Neural progenitor cell (in vitro differentiated cells): ENCODE measurements around the gene SLC5A5. TPM values are rescaled to one million over a fixed set of nuclear protein-coding genes. Genes with fewer than 3 reads are reported as not detected.

Experiments used
- DNase-seq: peaks from one replicate; pipeline ENCODE4 v3.0.0-alpha.2; 2016; ENCODE audit warnings: low spot score
- H2AFZ ChIP-seq: fragments of 200-600 bp; sonication (generic); replicated peaks from 2 replicates; pipeline ENCODE4 v1.6.1; 2016; ENCODE audit warnings: antibody characterized with exemption
- H3F3A ChIP-seq: fragments of 200-600 bp; sonication (generic); 2 replicates; pipeline ENCODE4 v1.6.1; 2016; ENCODE audit warnings: antibody characterized with exemption, low read depth
- H3K27ac ChIP-seq: fragments of 200-600 bp; sonication (generic); 2 replicates; pipeline ENCODE4 v1.5.1; 2016; ENCODE audit warnings: mild to moderate bottlenecking
- H3K27me3 ChIP-seq: fragments of 200-600 bp; sonication (generic); 2 replicates; pipeline ENCODE4 v1.6.1; 2016; ENCODE audit warnings: mild to moderate bottlenecking, moderate library complexity
- H3K36me3 ChIP-seq: fragments of 200-600 bp; sonication (generic); 2 replicates; pipeline ENCODE4 v1.5.1; 2016
- H3K4me1 ChIP-seq: fragments of 200-600 bp; sonication (generic); 2 replicates; pipeline ENCODE4 v1.6.1; 2016; ENCODE audit warnings: mixed run types
- H3K4me2 ChIP-seq: fragments of 200-600 bp; sonication (generic); 2 replicates; pipeline ENCODE4 v1.6.1; 2016
- H3K4me3 ChIP-seq: fragments of 200-600 bp; sonication (generic); 2 replicates; pipeline ENCODE4 v1.5.1; 2016
- H3K79me2 ChIP-seq: fragments of 200-600 bp; sonication (generic); 2 replicates; pipeline ENCODE4 v1.6.1; 2016; ENCODE audit warnings: low read depth
- H3K9ac ChIP-seq: fragments of 200-600 bp; sonication (generic); 2 replicates; pipeline ENCODE4 v1.6.1; 2016
- H3K9me3 ChIP-seq: fragments of 200-600 bp; sonication (generic); 2 replicates; pipeline ENCODE4 v1.5.1; 2016; ENCODE audit warnings: low read depth
- H4K20me1 ChIP-seq: fragments of 200-600 bp; sonication (generic); 2 replicates; pipeline ENCODE4 v1.6.1; 2016; ENCODE audit warnings: low read depth
- H3K27ac Mint-ChIP-seq: 3 replicates; pipeline ENCODE4 v1.8.0; 2021; ENCODE audit warnings: mixed read lengths
- H3K27me3 Mint-ChIP-seq: 2 replicates; pipeline ENCODE4 v1.8.0; 2022; ENCODE audit warnings: low read depth, mild to moderate bottlenecking, inconsistent platforms, moderate library complexity, mixed read lengths; ENCODE audit not compliant: insufficient read depth
- H3K36me3 Mint-ChIP-seq: 3 replicates; pipeline ENCODE4 v1.8.0; 2021; ENCODE audit warnings: mixed read lengths
- H3K4me1 Mint-ChIP-seq: 3 replicates; pipeline ENCODE4 v1.8.0; 2021; ENCODE audit warnings: mixed read lengths
- H3K4me3 Mint-ChIP-seq: 3 replicates; pipeline ENCODE4 v1.8.0; 2021; ENCODE audit warnings: mild to moderate bottlenecking, moderate library complexity, mixed read lengths
- H3K9me3 Mint-ChIP-seq: 3 replicates; pipeline ENCODE4 v1.8.0; 2020; ENCODE audit warnings: mixed read lengths
- EZH2 ChIP-seq: fragments of 200-600 bp; sonication (generic); IDR thresholded peaks from 2 replicates; pipeline ENCODE4 v1.6.1; 2017; ENCODE audit warnings: antibody characterized with exemption, mild to moderate bottlenecking, moderate library complexity
- EZH2phosphoT487 ChIP-seq: fragments of 200-600 bp; sonication (generic); IDR thresholded peaks from 2 replicates; pipeline ENCODE4 v1.6.1; 2017; ENCODE audit warnings: antibody characterized with exemption
- total RNA-seq: library from RNA; depleted of rRNA; stranded (reverse); fragments of >200 nt; gene quantifications from 2 replicates; pipeline ENCODE4 v1.2.3, GENCODE V29; 2015; ENCODE audit warnings: low replicate concordance
- TF ChIP-seq, protein P1 (sequence below): fragments of 200-600 bp; sonication (generic); IDR thresholded peaks from 2 replicates; pipeline ENCODE4 v1.5.1; 2017; ENCODE audit warnings: antibody characterized with exemption, mild to moderate bottlenecking

SLC5A5 gene
- total RNA-seq, 1 donor from 2014 or later = 0.51 TPM

DNA sequence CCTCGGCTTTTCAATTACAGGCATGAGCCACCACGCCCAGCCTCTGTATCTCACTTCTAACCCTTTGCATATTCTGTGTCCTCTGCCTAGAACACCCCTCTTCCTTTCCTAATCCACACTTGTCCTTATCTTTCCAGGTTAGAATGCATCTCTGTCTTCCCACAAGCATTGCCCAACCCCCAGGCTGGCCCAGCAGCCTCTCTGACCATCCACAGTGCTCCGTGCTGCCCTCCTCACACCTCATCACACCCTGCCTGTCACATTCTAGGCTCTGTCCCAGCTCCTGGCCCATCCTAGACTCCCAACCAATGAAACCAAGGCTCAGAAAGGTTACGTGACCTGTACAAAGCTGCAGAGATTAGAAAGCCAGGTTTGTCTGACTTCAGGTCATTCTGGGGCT is 35.2 kb upstream of the SLC5A5 start:
- peaks cover 32% of the 10 kb centered on the region for H3K4me1 Mint-ChIP-seq
- no peak for DNase-seq
- H3K36me3 Mint-ChIP-seq = no peaks in the 10 kb centered on the region
- H3K36me3 ChIP-seq = no peaks in the 10 kb centered on the region
- H4K20me1 ChIP-seq = peaks cover 4% of the 10 kb centered on the region
- no peak overlapping the region for H2AFZ ChIP-seq
- no peaks in the 10 kb centered on the region for H3K79me2 ChIP-seq
- TF ChIP-seq, protein P1, sequence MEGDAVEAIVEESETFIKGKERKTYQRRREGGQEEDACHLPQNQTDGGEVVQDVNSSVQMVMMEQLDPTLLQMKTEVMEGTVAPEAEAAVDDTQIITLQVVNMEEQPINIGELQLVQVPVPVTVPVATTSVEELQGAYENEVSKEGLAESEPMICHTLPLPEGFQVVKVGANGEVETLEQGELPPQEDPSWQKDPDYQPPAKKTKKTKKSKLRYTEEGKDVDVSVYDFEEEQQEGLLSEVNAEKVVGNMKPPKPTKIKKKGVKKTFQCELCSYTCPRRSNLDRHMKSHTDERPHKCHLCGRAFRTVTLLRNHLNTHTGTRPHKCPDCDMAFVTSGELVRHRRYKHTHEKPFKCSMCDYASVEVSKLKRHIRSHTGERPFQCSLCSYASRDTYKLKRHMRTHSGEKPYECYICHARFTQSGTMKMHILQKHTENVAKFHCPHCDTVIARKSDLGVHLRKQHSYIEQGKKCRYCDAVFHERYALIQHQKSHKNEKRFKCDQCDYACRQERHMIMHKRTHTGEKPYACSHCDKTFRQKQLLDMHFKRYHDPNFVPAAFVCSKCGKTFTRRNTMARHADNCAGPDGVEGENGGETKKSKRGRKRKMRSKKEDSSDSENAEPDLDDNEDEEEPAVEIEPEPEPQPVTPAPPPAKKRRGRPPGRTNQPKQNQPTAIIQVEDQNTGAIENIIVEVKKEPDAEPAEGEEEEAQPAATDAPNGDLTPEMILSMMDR = no peak
- H3K4me2 ChIP-seq = no peak overlapping the region
- no peak overlapping the region for H3K4me3 Mint-ChIP-seq
- peaks cover 19% of the 10 kb centered on the region for H3K4me1 ChIP-seq
- no peak overlapping the region for H3K27ac ChIP-seq
- no peak overlapping the region for H3K27ac Mint-ChIP-seq
- peaks cover 43% of the 10 kb centered on the region for H3K27me3 ChIP-seq
- no peaks in the 10 kb centered on the region for H3K9me3 Mint-ChIP-seq
- peaks cover 14% of the 10 kb centered on the region for H3K27me3 Mint-ChIP-seq
- H3F3A ChIP-seq = peaks cover 19% of the 10 kb centered on the region
- H3K9ac ChIP-seq = no peak overlapping the region
- no peaks in the 10 kb centered on the region for H3K9me3 ChIP-seq
- no peak overlapping the region for H3K4me3 ChIP-seq

DNA sequence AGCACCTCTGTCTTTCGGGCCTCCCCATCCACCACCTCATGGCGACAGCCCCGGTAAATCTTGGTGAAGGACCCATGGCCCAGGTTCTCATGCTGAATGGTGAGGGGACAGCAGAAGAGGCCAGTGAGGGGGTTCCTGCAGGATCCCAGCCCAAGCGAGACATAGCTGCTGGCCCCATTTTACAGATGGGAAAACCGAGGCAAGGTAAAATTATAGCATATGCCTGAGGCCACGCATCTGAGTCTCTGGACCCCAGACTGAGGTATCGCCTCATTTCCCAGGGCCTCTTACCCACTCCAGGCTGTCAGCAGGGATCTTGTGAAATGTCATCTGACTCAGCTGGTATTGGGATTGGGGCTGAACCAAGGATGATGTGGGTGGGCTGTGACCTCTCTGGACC is 33.8 kb upstream of the SLC5A5 start:
- H3K27me3 Mint-ChIP-seq = peaks cover 11% of the 10 kb centered on the region
- H4K20me1 ChIP-seq = no peaks in the 10 kb centered on the region

GRCh38 chr19:17840019-17840418 is 31.7 kb upstream of the SLC5A5 start:
- no peaks in the 10 kb centered on the region for H3K9me3 Mint-ChIP-seq
- peak overlapping the region; percentile 28 for H3K4me3 Mint-ChIP-seq
- H3K27me3 Mint-ChIP-seq = peaks cover 13% of the 10 kb centered on the region

More for the DNA sequence above, 33.8 kb upstream of the SLC5A5 start:
- H3K27ac Mint-ChIP-seq = no peak overlapping the region
- no peak overlapping the region for H3K4me3 Mint-ChIP-seq
- Histone ChIP-seq H2AFZ (no peak overlapping the region), H3K27ac (no peak overlapping the region), H3K4me3 (no peak overlapping the region), H3F3A (peaks cover 14% of the 10 kb centered on the region), H3K4me1 (peaks cover 17% of the 10 kb centered on the region), H3K9ac (no peak overlapping the region), H3K9me3 (no peaks in the 10 kb centered on the region), H3K4me2 (no peak overlapping the region), H3K36me3 (no peaks in the 10 kb centered on the region), H3K27me3 (peaks cover 43% of the 10 kb centered on the region), H3K79me2 (no peaks in the 10 kb centered on the region)
- no peaks in the 10 kb centered on the region for H3K9me3 Mint-ChIP-seq
- no peaks in the 10 kb centered on the region for H3K36me3 Mint-ChIP-seq
- peaks cover 30% of the 10 kb centered on the region for H3K4me1 Mint-ChIP-seq
- no peak for DNase-seq
- no peak for TF ChIP-seq EZH2phosphoT487
- no peak for TF ChIP-seq EZH2
- TF ChIP-seq, protein P1 = no peak

More at GRCh38 chr19:17840019-17840418, 31.7 kb upstream of the SLC5A5 start:
- Histone ChIP-seq H2AFZ (no peak overlapping the region), H4K20me1 (no peaks in the 10 kb centered on the region), H3K9ac (no peak overlapping the region), H3K27me3 (peaks cover 56% of the 10 kb centered on the region), H3K4me1 (peaks cover 10% of the 10 kb centered on the region), H3K4me3 (no peak overlapping the region), H3K9me3 (no peaks in the 10 kb centered on the region), H3K36me3 (no peaks in the 10 kb centered on the region), H3K27ac (no peak overlapping the region), H3K4me2 (no peak overlapping the region), H3F3A (peaks cover 3% of the 10 kb centered on the region), H3K79me2 (no peaks in the 10 kb centered on the region)
- Mint-ChIP-seq H3K27ac (no peak overlapping the region), H3K36me3 (no peaks in the 10 kb centered on the region), H3K4me1 (peaks cover 27% of the 10 kb centered on the region)
- DNase-seq = no peak
- TF ChIP-seq EZH2 (no peak), EZH2phosphoT487 (no peak)
- TF ChIP-seq, protein P1 = no peak
